HG03571 (cell line): ENCODE results near the gene MYCN.

Experiments used
- ATAC-seq: cut with Tn5 transposase; IDR thresholded peaks from one replicate; pipeline ENCODE4 v1.9.1; 2021; ENCODE audit not compliant: unreplicated experiment

MYCN gene

DNA sequence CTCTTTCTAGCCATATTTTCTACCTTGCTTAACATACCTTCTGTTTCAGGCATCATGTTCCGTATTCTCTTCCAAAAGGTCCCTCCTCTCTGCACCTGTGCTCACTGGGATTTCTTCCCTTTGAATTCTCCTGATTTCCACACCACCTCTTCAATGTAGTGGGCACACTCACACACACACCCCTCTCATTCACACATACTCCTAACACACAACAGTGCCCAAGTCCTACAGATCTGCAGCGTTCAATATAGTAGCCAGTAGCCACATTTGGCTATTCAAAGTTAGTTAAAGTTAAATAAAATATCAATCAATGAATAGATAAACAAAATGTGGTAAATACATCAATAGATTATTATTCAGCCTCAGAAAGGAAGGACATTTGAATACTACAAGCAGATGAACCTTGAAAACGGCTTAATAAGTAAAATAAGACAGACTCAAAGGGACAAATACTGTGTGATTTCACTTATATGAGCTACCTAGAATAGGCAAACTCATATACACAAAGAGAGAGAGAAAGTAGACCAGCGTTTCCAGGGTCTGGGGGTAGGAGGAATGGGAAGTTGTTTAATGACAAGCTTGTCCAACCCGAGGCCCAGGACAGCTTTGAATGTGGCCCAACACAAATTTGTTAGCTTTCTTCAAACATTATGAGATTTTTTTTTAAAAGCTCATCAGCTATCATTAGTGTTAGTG, 34.4 kb downstream of the MYCN start:
- no peak for ATAC-seq

DNA sequence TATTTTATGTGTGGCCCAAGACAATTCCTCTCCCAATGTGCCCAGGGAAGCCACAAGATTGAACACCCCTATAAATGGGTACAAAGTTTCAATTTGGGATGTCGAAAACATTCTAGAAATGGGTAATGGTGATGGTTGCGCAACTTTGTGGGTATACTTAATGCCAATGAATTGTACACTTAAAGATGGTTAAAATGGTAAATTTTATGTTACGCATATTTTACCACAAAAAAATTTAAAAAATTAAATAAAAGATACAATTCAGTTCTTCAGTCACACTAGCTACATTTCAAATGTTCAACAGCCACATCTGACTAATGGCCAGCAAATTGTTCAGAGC, 34.9 kb downstream of the MYCN start:
- no peak for ATAC-seq

DNA sequence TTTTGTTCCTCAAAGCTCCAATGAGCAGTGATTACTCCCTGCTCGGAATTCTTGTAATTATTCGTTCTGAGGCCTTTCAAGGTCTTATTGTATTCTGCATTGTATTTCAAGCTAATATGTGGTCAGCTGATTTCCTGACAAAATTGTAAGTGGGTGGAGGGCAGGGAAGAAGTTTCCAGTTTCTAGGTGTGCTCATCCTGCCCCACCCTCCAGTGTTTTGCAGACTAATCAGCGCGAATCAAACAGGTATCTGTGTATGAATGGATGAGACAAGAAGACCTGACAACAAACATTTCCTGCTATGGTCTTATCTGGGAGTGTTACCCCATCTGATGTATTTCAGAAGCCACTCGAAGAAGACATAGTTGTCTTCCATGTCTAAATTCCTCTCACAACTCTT, 35.3 kb downstream of the MYCN start:
- no peak for ATAC-seq

DNA sequence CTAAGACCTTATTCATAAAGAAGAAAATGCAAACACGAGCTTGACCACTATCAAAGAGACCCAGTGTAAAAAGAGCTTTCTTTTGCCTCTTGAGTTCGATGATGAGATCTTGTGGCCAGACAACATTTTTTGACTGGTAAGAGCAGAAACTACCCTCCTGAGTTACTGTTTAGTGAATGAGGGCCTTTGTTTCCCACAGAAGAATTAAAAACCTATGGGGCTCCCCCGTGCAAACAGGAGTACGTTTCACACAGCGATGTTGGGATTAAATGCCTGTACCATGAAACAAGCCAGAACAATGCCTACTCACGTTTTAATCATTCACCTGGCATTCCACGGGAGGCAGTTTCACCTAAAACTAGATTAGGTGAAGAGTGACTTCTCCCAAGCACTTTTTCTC, 36.0 kb downstream of the MYCN start:
- ATAC-seq: no peak

DNA sequence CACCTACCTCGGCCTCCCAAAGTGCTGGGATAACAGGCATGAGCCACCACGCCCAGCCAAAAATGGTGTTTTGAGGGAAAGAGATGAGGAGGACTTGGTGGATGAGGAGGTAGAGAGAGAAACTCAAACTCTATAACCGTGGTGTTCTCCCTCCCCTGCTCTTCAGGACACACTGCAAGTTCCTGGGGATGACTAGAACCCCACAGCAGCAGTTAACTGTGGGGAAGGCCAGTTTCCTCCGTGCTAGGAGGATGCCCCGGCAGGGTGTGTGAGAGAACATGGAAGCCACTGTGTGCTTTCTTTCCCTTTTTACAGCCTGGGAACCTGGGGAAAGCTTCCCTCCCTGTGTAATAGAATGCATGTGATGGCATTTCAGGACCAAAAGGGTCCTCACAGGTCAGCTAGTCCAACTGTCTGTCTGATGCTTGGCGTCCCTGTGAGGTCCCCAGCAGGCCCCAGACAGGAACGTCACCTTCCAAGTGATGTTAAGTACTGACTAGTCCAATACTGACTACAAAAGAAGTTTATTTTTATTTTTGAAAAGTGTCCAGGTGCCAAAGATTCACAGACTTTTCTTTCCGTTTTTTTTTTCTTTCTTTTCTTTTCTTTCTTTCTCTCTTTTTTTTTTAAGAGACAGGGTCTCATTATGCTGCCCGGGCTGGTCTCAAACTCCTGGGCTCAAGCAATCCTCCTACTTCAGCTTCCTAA, 38.9 kb downstream of the MYCN start:
- no peak for ATAC-seq

DNA sequence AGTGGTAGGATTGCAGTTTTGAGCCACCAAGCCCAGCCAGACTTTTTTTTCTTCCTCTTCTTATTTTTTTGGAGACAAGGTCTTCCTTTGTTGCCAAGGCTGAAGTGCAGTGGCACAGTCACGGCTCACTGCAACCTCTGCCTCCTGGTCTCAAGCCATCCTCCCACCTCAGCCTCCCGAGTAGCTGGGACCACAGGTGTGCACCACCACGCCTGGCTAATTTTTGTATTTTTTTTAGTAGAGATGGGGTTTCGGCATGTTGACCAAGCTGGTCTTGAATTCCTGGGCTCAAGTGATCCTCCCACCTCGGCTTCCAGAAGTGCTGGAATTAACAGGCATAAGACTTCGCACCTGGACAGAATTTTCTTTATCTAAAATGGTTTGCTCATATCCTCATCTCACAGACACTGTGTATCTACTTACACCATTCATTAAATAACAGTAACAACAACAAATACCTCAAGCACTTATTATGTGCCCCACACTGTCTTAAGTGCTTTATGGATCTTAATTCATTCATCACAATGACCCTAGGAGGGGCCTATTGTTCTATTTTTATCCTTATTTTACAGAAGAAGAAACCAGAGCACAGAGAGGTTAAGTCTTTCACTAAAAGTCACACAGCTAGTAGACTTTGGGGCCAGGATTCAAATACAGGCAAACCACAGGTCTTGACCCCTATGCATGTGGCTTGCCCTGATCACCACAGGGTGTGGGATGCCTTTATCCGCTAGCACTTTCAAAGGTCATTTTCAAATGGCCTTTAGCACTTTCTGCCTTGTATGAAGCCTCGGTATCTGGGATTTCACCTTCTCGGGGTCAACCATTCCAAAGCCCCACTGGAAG, 39.6 kb downstream of the MYCN start:
- no peak for ATAC-seq

DNA sequence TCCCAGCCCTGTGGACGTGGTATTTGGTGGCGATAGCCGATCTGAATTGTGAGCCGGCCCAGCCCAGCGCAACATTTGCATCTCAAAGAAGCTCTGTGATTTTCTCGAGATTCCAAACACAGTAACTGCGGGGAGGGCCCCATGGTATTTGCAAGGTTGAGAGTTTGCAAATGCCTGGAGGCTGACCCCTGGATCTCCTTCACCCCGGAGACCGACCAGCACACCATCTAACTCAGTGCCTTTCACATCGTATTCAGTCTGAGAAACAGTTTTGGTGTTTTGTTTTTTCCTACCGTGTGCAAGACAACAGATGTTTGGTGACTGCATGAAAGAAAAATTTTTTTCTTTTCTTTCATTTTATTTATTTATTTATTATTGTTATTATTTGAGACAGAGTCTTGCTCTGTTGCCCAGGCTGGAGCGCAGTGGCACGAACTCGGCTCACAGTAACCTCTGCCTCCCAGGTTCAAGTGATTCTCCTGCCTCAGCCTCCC, 40.3 kb downstream of the MYCN start:
- no peak for ATAC-seq

DNA sequence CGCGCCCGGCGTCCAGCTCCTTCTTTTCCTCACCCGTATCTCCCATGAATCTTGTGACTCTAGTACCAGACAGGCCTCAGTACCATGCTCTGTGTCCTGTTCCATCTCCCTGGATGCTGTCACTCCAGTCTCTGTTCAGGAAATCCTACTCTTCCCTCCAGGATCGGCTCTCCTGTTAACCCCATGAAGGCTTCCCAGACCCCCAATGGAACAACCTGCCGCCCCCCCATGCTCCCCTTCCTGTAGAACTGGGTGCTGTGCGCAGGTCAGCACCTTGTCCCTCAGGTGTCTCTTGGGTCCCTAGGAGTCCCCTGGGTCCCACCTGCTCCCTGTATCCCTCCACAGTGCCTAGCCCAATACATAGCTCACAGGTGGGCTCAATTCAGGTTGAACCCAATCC, 41.3 kb downstream of the MYCN start:
- no peak for ATAC-seq

DNA sequence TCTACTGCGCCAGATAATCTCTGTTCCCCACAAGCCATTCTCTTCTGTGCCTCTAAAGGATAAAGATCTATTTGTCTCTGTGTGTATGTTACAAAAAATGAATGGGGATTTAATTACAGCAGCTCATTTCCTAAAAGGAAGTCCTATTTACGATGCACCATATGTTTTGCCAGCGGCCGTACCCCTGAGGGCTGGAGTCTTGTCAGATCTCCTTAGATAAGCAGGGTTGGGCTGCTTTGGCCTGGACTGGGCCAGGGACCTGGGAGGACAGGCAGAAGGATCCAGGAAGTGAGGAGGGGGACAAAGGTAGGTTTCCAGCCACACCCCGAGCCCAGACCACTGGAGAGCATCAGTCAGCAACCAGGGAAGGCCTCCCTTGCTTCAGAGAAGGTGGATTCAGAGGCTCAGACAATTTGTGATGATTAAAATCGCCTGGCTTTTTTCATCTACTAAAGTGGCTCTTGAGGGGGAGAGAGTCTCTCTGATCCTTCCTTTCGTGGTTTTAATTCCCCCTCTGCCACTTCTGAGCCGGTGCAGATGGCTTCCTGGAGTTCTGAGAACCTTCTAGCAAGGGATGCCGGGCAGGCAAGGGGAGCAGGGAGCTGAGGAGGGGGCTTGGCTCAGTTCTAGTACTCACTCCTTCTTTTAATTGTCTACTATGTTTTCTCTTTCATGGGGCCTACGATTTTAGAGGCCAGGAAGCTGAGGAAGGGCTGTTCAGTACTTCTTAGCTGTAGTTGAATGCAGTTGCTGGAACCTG, 42.1 kb downstream of the MYCN start:
- no peak for ATAC-seq

DNA sequence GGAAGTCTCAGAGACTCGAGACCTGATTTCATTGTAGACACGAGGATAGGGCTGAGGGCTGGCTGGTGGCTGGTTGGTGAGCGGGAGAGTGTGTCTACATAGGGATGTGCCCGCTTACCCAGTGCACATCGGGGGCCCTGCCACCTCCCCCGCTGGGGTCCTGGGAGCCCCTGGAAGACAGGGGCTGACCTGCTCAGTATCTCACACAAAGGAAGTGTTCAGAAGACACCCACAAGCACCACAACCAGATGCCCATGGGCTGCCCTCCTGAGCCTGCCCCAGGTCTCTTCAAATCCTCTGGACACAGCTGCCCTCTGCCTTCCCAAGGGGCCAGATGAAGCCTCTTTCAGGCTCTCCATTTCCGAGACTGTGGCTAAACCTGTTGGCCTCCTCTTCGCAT, 43.1 kb downstream of the MYCN start:
- no peak for ATAC-seq

DNA sequence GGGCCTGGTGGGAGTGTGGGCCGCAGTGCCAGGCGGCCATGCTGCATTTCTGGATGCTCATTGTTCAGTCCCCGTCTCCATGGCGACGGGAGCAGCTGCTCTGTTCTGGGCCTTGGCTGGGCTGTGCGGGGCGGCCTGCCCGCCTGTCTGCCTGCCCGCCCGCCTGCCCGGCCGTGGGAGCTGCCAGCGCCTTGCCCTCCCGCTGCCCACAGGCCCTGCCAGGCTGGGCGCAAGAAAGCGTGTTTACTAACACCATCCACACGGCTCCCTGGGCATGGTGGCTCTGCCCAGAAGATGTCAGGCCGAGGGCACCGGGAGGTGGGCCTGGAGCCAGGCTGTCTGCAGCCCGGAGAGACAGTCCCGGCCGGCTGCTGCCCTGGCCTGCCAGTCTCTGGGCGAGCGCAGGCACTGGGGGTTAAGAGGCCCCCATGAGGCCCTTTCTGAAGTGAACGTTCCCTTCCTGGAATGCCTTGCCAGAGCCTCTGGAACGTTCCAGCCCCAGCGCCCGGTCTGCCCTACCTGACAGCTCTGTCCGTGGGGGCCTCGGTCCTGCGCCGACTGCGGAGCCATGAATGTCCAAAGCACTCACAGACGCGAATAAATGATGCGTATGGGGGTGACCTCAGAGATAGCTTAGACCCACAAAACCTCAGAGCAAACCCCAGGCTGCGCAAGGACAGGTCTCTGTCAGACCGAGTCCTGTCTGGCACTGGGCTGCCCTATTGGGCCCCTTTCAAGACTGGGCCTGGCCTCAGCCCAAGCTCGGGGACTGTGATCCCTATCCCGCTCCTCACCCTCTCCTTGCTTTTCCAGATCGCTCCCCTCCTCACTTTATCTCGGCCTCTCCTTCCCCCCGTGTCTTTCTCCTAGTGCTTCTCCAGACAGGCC, 44.3 kb downstream of the MYCN start:
- no peak for ATAC-seq

DNA sequence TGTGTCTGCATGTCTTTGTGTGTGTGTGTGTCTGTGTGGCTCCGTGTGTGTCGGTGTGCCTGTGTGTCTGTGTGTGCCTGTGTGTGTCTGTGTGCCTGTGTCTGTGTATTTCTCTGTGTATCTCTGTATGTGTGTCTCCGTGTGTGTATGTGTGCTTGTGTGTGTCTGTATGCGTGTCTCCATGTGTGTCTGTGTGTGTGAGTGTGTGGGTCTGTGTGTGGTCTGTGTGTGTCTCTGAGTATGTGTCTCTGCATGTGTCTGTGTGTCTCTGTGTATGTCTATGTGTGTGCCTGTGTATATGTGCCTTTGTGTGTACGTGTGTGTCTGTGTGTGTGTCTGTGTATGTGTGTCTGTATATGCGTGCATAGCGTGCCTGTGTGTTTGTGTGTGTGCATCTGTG, 45.2 kb downstream of the MYCN start:
- no peak for ATAC-seq

DNA sequence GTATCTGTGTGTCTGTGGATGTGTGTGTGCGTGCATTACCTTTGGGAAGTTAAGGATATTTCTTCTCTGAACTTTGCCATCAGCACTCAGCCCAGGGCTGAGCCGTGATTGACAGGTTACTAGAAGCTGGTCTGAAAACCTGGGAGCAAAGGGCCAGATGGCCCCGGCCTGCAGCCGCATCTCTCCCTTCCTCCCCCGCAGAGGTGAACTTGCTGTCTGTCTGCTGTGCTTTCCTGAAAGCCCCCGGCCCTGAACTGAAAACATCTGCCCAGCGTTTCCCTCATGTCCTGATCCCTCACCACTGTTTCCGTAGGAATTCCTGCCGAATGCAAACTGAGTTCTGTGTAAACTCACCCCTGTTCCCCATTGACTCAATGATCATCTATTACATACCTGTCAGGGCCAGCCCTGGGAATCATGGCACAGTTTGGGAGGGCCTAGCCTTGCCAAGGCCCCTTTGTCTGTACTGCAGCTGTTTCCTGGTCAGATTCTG, 45.8 kb downstream of the MYCN start:
- ATAC-seq: no peak

DNA sequence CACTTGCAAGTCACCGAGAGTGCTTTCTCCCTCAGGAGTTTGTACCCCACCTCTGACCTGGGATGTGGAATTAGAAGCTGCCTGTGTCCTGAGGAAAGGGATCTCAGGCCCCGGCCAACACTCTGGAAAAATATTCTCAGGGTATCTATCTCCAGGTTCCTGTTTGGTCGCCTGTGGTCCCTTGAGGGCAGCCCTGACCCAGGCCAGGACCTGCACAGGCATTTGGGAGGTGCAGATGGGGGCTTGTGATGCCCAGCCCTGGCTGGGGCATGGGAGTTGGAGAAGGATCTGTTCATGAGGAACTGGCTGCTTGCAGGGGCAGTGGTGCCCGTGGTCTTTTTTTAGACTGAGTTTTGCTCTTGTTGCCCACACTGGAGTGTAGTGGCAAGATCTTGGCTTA, 46.3 kb downstream of the MYCN start:
- no peak for ATAC-seq

DNA sequence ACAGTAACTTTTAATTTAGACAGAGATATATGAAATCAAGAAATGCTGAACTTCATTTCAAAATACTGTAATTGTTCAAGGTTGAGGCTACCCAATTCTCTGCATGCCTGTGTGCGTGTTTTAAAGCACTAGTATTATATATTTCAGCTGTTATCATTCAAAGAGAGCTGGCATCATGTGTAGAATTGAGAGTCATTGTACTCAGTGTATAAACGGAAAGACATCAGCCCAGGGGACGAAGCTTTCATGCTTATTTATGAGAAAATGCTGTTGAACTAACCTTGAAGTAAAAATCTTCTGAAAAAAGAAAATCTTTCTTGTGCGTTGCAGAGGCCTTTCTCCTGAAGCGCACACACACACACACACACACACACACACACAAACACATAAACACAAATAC, 48.4 kb downstream of the MYCN start:
- ATAC-seq: no peak

DNA sequence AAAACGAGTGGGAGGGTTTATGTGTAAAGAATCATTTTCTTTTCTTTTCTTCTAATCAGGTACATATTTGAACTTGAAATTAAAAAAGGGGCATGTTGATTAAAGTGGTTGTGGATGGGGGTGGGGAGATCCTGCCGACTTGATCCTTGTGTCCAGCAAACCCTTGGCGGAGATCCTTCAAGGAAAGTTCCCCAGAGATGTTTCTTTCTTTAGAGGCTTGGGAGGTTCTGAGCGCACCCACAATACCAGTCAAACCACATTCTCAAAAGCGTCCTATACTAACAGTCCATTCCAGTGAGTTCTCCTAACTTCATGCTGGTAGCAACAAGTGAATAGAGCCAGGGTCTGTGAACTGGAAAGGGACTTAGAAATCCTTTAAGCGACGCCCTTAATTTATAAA, 49.2 kb downstream of the MYCN start:
- ATAC-seq: no peak

DNA sequence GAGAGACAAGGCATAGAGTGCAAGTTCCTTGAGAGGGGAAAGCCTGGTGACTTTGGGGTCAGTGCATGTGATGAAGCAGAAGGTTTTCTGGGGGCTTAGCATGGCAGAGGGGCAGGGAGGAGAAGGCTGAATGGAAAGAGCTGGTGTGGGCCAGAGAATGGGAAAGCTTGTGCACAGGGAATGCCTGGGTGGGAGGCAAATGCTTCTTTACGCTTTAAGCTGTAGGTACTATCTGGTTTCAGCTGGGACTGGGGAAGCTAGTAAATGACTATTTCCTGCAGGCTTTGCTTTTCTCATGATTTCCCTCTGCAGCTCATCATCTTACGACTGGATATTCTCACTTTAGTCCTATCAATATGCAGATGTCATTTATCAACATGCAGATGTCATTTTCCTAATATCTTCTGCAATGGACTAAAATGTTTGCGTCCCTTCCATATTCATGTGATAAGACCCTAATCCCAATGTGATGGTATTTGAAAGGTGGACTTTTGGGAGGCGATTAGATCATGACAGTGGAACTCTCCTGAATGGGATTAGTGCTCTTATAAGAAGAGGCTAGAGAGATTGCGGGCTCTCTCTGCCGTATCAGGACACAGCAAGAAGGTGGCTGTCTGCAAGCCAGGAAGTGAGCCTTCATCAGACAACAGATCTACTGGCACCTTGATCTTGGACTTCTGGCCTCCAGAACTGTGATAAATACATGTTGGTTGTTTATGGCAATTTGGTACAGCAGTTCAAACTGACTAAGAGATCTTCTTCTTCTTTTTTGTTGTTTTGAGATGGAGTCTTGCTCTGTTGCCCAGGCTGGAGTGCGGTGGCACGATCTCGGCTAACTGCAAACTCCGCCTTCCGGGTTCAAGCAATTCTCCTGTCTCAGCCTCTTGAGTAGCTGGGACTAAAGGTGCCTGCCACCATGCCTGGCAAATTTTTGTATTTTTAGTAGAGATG, 50.1 kb downstream of the MYCN start:
- ATAC-seq: no peak

DNA sequence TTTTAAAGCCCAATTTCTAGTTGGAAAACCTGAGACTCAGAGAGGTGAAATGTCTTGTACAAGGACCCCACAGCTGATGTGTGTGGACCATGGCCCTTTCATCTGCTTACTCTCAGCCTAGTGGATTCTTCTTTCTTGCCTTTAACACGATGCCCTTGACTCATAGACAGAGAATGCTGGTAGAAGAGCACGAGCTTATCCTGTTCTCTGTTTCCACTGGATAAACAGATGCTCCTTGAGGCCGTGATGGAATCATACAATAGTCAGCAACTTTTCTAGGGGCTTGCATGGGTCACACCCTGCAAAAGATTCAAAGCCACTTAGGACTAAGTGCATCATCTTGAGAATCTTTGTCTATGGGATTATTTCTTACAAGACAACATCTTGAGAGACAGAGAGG, 50.9 kb downstream of the MYCN start:
- ATAC-seq: no peak
